Ishikawa (cell line): ENCODE results near the gene TSC22D4.

Experiments used
- CEBPB ChIP-seq: IDR thresholded peaks from 2 replicates; pipeline ENCODE4 v1.6.1; 2012
- CREB1 ChIP-seq: IDR thresholded peaks from 2 replicates; pipeline ENCODE4 v1.6.1; 2012; ENCODE audit warnings: low read depth
- EGR1 ChIP-seq: IDR thresholded peaks from 2 replicates; pipeline ENCODE4 v1.6.1; 2012
- EP300 ChIP-seq: IDR thresholded peaks from 2 replicates; pipeline ENCODE4 v1.6.1; 2012; ENCODE audit warnings: borderline replicate concordance
- FOXM1 ChIP-seq: IDR thresholded peaks from 2 replicates; pipeline ENCODE4 v1.6.1; 2012; ENCODE audit warnings: low read depth, borderline replicate concordance
- NFIC ChIP-seq: IDR thresholded peaks from 2 replicates; pipeline ENCODE4 v1.6.1; 2012
- RAD21 ChIP-seq: IDR thresholded peaks from 2 replicates; pipeline ENCODE4 v1.6.1; 2012; ENCODE audit warnings: low read depth
- TAF1 ChIP-seq: IDR thresholded peaks from 2 replicates; pipeline ENCODE4 v1.6.1; 2012; ENCODE audit warnings: low read depth, mild to moderate bottlenecking
- TCF12 ChIP-seq: IDR thresholded peaks from 2 replicates; pipeline ENCODE4 v1.6.1; 2012; ENCODE audit warnings: low read depth
- TEAD4 ChIP-seq: IDR thresholded peaks from 2 replicates; pipeline ENCODE4 v1.6.1; 2012
- YY1 ChIP-seq: IDR thresholded peaks from 2 replicates; pipeline ENCODE4 v1.6.1; 2012; ENCODE audit warnings: low read depth
- ZBTB7A ChIP-seq: IDR thresholded peaks from 2 replicates; pipeline ENCODE4 v1.6.1; 2012; ENCODE audit warnings: low read depth
- TF ChIP-seq, protein P1 (sequence below): IDR thresholded peaks from 2 replicates; pipeline ENCODE4 v1.6.1; 2012
- TF ChIP-seq, protein P2 (sequence below): IDR thresholded peaks from 2 replicates; pipeline ENCODE4 v1.6.1; 2012; ENCODE audit warnings: low read depth, mild to moderate bottlenecking
- TF ChIP-seq, protein P3 (sequence below): IDR thresholded peaks from 2 replicates; pipeline ENCODE4 v1.6.1; 2012

TSC22D4 gene

DNA sequence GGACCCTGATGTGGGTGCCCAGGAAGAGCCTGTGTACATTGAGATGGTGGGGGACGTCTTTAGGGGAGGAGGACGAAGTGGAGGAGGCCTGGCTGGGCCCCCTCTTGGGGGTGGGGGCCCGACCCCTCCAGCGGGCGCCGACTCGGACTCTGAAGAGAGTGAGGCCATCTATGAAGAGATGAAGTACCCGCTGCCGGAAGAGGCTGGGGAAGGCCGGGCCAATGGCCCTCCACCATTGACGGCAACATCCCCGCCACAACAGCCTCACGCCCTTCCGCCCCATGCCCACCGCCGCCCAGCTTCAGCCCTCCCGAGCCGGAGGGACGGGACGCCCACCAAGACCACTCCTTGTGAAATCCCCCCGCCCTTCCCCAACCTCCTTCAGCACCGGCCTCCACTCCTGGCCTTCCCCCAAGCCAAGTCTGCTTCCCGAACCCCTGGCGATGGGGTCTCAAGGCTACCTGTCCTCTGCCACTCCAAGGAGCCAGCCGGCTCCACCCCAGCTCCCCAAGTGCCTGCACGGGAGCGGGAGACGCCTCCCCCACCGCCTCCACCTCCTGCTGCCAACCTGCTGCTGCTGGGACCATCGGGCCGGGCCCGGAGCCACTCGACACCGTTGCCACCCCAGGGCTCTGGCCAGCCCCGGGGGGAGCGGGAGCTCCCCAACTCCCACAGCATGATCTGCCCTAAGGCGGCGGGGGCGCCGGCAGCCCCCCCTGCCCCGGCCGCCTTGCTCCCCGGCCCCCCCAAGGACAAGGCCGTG, 9.5 kb upstream of the TSC22D4 start:
- TF ChIP-seq TAF1 (no peak), TCF12 (no peak), CEBPB (no peak), CREB1 (no peak), YY1 (no peak), RAD21 (no peak), EP300 (no peak), FOXM1 (no peak), EGR1 (no peak), ZBTB7A (no peak), TEAD4 (no peak), NFIC (no peak)
- TF ChIP-seq, protein P1, sequence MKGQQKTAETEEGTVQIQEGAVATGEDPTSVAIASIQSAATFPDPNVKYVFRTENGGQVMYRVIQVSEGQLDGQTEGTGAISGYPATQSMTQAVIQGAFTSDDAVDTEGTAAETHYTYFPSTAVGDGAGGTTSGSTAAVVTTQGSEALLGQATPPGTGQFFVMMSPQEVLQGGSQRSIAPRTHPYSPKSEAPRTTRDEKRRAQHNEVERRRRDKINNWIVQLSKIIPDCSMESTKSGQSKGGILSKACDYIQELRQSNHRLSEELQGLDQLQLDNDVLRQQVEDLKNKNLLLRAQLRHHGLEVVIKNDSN, result no peak
- TF ChIP-seq, protein P2, sequence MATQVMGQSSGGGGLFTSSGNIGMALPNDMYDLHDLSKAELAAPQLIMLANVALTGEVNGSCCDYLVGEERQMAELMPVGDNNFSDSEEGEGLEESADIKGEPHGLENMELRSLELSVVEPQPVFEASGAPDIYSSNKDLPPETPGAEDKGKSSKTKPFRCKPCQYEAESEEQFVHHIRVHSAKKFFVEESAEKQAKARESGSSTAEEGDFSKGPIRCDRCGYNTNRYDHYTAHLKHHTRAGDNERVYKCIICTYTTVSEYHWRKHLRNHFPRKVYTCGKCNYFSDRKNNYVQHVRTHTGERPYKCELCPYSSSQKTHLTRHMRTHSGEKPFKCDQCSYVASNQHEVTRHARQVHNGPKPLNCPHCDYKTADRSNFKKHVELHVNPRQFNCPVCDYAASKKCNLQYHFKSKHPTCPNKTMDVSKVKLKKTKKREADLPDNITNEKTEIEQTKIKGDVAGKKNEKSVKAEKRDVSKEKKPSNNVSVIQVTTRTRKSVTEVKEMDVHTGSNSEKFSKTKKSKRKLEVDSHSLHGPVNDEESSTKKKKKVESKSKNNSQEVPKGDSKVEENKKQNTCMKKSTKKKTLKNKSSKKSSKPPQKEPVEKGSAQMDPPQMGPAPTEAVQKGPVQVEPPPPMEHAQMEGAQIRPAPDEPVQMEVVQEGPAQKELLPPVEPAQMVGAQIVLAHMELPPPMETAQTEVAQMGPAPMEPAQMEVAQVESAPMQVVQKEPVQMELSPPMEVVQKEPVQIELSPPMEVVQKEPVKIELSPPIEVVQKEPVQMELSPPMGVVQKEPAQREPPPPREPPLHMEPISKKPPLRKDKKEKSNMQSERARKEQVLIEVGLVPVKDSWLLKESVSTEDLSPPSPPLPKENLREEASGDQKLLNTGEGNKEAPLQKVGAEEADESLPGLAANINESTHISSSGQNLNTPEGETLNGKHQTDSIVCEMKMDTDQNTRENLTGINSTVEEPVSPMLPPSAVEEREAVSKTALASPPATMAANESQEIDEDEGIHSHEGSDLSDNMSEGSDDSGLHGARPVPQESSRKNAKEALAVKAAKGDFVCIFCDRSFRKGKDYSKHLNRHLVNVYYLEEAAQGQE, result no peak
- TF ChIP-seq, protein P3, sequence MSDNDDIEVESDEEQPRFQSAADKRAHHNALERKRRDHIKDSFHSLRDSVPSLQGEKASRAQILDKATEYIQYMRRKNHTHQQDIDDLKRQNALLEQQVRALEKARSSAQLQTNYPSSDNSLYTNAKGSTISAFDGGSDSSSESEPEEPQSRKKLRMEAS, result no peak

DNA sequence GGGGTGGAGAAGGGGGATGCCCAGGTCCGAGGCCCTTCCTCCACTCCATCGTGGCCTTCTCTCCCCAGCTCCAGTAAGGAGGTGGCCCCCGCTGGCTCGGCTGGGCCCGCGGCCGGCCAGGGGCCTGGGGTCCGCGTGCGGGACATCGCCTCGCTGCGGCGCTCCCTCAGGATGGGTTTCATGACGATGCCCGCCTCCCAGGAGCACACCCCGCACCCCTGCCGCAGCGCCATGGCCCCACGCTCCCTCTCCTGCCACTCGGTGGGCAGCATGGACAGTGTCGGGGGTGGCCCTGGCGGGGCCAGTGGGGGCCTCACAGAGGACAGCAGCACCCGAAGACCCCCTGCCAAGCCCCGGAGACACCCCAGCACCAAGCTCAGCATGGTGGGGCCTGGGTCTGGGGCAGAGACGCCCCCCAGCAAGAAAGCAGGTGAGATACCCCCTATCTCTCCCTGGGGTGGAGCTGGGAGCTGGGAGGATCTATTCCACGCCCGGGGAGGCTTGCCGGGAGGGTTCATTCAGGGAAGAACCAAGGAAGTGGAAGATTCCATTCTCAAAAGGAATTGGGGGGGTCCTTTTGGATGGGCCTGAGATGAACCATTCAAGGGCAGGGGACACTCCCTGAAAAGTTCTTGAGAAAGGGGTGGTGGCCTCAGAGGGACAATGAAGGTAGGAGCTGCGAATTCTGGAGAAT, 7.9 kb upstream of the TSC22D4 start:
- TF ChIP-seq, protein P3, result 0 out of 2 replicates have a peak, but pooled peaks have one; percentile 19
- TF ChIP-seq FOXM1, result no peak

DNA sequence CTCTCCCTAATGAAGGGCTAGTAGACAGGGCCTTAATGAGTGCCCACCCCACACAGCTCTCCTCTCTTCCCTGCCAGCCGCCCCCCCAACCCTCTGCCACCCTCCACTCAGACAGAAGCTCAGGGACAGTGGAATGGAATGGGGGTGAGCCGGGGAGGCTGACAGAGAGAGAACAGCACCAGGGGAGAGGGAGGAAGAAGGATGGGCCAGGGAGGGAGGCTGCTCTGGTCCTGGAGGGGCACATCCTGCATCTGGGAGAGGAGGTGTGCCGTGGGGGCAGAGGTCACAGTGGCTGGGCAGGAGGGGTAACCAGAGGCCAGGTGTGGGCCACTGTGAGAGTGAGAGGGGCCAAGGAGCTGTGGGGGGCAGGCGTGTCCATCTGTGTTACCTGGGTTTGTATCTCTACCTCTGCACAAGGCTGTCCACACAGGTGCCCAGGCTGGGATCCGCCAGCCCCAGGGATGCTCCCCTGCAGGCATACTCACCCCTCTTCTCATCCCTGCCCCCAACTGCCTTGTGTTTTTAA, 7.2 kb upstream of the TSC22D4 start:
- TF ChIP-seq TCF12 (no peak), CREB1 (no peak), EGR1 (no peak), ZBTB7A (no peak), RAD21 (no peak), CEBPB (no peak), EP300 (no peak), FOXM1 (no peak), TAF1 (no peak), TEAD4 (no peak), YY1 (no peak)
- TF ChIP-seq, protein P2, result no peak
- TF ChIP-seq, protein P3, result no peak
- TF ChIP-seq, protein P1, result no peak

DNA sequence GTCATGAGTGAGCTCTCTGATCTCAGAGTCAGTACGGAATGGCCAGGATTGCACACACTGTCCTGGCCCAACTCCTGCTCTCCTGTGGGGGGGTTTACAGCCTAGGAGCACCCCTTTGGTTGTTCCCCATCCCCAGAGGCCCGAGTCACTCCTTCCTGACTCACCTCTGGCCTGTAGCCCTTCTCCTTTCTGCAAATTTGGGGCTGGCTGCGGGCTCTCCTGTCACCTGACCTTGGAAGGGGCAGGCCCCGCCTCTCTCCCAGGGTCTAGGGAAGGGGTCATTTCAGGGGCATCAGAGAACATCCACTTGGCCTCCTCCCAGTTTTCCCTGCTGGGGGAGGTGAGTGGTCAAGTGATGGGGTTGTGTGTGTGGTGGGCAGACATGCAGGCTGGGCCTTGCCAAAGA, 6.5 kb upstream of the TSC22D4 start:
- no peak for TF ChIP-seq EP300
- TF ChIP-seq, protein P3, result no peak
- TF ChIP-seq, protein P2, result no peak
- no peak for TF ChIP-seq ZBTB7A
- no peak for TF ChIP-seq FOXM1
- no peak for TF ChIP-seq TAF1
- no peak for TF ChIP-seq YY1
- TF ChIP-seq, protein P1, result no peak
- no peak for TF ChIP-seq TCF12
- TF ChIP-seq EGR1, result no peak
- no peak for TF ChIP-seq CREB1
- TF ChIP-seq NFIC, result no peak
- no peak for TF ChIP-seq RAD21
- no peak for TF ChIP-seq TEAD4
- no peak for TF ChIP-seq CEBPB
